ENCODE data around the gene CCDC102B. TPM values are rescaled to one million over a fixed set of nuclear protein-coding genes. Genes with fewer than 3 reads are reported as not detected.

CCDC102B gene
- total and polyA plus RNA-seq, 11 donors = 3.0 to 16.1 (median 5.3) TPM

DNA sequence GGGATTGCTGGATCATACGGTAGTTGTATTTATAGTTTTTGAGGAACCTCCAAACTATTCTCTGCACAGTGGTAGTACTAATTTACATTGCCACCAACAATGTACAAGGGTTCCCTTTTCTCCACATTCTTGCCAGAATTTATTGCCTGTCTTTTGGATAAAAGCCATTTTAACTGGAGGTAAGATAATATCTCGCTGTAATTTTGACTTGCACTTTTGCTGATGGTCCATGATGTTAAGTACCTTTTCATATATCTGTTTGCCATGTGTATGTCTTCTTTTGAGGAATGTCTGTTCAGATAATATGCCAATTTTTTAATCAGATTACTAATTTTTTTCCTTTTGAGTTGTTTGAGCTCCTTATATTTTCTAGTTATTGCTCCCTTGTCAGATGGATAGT, 158.8 kb downstream of the CCDC102B start:
- peaks cover 0 to 6% (median 0%) of the 10 kb centered on the region in 12 donors for H3K9me3 ChIP-seq
- WGBS, 4 donors = 63 to 88% (median 66%) methylated on average over 2 of the region's 2 CpGs
- intact Hi-C loops (cut with DNase I) = no loop called here
- no peak overlapping the region for H3K27ac ChIP-seq
- no peaks in the 10 kb centered on the region for H3K4me1 ChIP-seq
- no peak for TF ChIP-seq POLR2A (IDR thresholded peaks at IDR 0.05)
- TF ChIP-seq, protein P1, sequence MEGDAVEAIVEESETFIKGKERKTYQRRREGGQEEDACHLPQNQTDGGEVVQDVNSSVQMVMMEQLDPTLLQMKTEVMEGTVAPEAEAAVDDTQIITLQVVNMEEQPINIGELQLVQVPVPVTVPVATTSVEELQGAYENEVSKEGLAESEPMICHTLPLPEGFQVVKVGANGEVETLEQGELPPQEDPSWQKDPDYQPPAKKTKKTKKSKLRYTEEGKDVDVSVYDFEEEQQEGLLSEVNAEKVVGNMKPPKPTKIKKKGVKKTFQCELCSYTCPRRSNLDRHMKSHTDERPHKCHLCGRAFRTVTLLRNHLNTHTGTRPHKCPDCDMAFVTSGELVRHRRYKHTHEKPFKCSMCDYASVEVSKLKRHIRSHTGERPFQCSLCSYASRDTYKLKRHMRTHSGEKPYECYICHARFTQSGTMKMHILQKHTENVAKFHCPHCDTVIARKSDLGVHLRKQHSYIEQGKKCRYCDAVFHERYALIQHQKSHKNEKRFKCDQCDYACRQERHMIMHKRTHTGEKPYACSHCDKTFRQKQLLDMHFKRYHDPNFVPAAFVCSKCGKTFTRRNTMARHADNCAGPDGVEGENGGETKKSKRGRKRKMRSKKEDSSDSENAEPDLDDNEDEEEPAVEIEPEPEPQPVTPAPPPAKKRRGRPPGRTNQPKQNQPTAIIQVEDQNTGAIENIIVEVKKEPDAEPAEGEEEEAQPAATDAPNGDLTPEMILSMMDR (IDR thresholded peaks at IDR 0.05) = no peak
- H3K27me3 ChIP-seq = no peaks in the 10 kb centered on the region
- no peak for DNase-seq
- H3K36me3 ChIP-seq = no peaks in the 10 kb centered on the region
- H3K4me3 ChIP-seq = no peak overlapping the region
- no peak for ATAC-seq

DNA sequence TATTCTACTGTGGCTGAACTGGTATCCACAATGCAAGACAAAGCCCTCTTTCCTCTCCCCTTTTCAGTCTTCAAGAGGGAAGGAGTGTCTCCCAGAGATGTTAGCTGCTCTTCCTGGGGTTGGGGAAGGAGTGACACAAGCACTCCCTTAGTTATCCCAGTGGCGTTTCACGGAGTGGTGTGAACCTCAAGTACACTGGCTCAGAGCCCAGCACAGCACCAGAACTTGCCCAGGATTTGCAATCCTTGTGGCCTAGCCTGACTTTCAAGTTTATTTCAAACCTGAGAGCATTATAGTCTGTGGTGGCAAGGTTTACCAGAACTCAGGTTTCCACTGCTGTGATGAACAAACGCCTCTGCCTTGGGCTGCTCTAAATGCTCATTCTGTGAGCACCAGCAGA, 162.5 kb downstream of the CCDC102B start:
- TF ChIP-seq POLR2A (IDR thresholded peaks at IDR 0.05) = no peak
- TF ChIP-seq, protein P1 (IDR thresholded peaks at IDR 0.05) = no peak
- DNase-seq (peak in 2 of 5 donors; percentile 10 to 26), ATAC-seq (peak in 2 of 4 donors; percentile 18 to 45)
- Histone ChIP-seq H3K4me3 (no peak overlapping the region), H3K36me3 (no peaks in the 10 kb centered on the region), H3K27ac (no peak overlapping the region), H3K9me3 (no peaks in the 10 kb centered on the region), H3K27me3 (no peaks in the 10 kb centered on the region), H3K4me1 (no peaks in the 10 kb centered on the region)
- 48 to 63% (median 49%) methylated on average over 1 to 3 of the region's 3 CpGs for WGBS, 4 donors
- intact Hi-C loops (cut with DNase I) = no loop called here

DNA sequence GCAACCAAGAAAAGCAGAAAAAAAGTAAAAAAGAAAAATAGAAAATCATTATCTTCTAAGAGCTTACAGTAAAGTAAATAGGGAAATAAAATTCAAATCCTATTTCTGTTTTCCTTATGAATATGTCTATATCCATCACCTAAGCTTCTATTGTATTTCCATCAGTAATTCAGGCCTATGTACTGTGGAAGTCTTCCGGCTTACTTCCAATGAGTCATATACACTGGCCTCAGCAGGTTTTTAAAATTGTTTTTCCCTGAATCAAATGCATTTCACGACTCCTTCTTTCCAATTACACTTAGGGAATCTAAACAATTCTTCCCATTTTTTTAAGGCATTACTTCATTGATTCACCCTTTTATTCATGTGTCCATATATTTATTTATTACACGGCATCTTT, 164.7 kb downstream of the CCDC102B start:
- no peaks in the 10 kb centered on the region for H3K36me3 ChIP-seq
- H3K27ac ChIP-seq = no peak overlapping the region
- H3K4me1 ChIP-seq = no peaks in the 10 kb centered on the region
- WGBS, 4 donors = 85 to 86% (median 86%) methylated on average over 3 of the region's 3 CpGs
- H3K9me3 ChIP-seq = no peaks in the 10 kb centered on the region
- H3K27me3 ChIP-seq = no peaks in the 10 kb centered on the region
- no peak for DNase-seq
- no peak overlapping the region for H3K4me3 ChIP-seq
- no peak for ATAC-seq
- intact Hi-C loops (cut with DNase I) = no loop called here
- TF ChIP-seq POLR2A (IDR thresholded peaks at IDR 0.05) = no peak
- TF ChIP-seq, protein P1 (IDR thresholded peaks at IDR 0.05) = no peak

DNA sequence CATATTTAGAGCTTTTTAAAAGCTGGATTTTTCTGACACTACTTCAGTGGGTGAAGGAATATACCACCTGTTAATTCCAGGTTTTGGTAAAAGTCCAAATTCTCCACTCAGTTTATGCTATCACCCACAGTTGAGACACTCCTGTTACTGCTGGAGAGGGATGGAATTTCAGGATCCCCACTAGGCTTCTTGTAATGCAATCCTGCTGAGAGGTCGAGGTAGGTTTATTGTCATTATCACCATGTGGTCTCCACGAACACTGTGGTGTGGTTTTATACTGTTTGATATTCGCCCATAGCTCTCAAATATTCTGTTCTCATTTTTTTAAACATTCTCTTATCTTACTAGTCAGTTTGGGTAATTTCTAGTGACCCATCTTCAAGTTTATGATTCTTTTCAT, 167.9 kb downstream of the CCDC102B start:
- Histone ChIP-seq H3K36me3 (no peaks in the 10 kb centered on the region), H3K4me3 (no peak overlapping the region), H3K27ac (no peak overlapping the region), H3K4me1 (no peaks in the 10 kb centered on the region), H3K27me3 (no peaks in the 10 kb centered on the region), H3K9me3 (no peaks in the 10 kb centered on the region)
- TF ChIP-seq, protein P1 (IDR thresholded peaks at IDR 0.05) = no peak
- TF ChIP-seq POLR2A (IDR thresholded peaks at IDR 0.05) = no peak
- ATAC-seq (no peak), DNase-seq (no peak)
- intact Hi-C loops (cut with DNase I) = no loop called here
- 52 to 68% (median 60%) methylated on average over 3 of the region's 3 CpGs for WGBS, 4 donors
